Activated T-cell treated with anti-CD3 and anti-CD28 coated beads, Interleukin-2, amount 50 U/mL, for 1 hour (primary cell): Measurements from ENCODE around the gene SYT6.
"Not testable (repeated sequence)": the region's sequence is repeated elsewhere in the genome, so short reads cannot be mapped to it uniquely, and the experiment has no call there.

ENCODE experiments used
- DNase-seq: peaks from one replicate; pipeline ENCODE4 v3.0.0-alpha.2; 2020

SYT6 gene

GRCh38 chr1:114090738-114091505 lies 62.7 kb downstream of the SYT6 start:
- DNase-seq, result no peak

GRCh38 chr1:114089502-114090138 lies 64.0 kb downstream of the SYT6 start:
- no peak for DNase-seq

DNA sequence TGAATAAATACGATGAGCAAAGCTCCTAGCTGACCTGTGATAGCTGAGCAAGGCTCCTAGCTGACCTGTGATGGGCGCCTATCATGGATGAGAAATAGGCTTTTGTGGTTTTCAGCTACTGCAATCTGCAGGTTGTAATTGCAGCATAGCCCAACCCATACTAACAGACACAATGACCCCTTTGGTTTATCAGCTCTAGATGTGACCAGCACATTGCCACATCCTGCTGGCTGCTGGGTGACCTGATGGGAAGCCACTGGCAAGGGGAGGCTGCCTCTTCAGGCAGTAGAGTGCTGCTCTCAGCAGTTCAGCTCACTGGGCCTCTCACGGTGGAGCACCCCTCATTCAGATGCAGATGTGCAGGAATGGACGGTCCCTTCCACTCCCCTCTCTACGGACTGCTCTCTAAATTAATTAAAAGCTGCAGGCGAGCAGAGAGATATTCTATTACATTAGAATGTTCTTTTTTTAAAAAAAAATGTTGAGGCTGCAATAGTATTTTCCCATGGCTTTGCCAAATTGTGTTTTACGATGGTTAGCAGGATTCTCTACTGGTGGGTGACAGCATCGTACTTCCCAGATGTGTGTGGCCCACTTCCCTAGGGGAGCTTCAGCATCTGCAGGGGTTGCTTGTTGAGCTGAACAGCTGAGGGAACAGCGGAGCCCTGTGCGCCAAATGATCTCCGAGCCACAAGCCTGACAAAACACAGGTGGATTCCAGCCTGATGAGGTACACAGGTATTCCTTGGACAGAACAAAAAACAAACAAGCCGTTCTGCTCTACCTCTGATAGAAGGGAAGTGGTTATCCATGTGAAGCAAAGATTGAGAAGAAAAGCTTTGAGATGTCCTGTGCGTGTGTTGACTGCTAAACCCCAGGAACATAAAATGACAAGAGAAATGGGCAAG lies 65.0 kb downstream of the SYT6 start:
- no peak for DNase-seq

DNA sequence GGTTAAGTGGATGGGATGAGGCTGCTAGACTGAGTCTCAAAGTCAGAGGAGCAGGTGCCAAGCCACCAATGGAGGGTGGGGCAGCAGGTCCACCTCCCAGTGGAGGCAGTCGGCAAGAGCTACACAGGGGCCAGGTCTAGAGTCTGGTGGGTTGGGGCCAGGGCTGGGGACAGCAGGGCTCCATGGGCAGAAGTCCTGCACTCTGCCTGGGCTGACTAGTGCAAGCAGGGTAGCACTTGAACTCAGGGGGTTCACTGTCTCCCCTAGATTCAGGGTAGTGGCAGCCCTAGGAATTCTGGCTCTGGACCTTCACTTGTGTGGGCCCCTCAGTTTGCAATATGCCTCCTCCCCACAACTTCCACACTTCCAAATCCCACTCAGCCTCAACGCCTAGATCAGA lies 66.2 kb downstream of the SYT6 start:
- DNase-seq, result no peak

GRCh38 chr1:114086601-114087368 lies 66.9 kb downstream of the SYT6 start:
- DNase-seq, result no peak

GRCh38 chr1:114082867-114083585 lies 70.6 kb downstream of the SYT6 start:
- no peak for DNase-seq

DNA sequence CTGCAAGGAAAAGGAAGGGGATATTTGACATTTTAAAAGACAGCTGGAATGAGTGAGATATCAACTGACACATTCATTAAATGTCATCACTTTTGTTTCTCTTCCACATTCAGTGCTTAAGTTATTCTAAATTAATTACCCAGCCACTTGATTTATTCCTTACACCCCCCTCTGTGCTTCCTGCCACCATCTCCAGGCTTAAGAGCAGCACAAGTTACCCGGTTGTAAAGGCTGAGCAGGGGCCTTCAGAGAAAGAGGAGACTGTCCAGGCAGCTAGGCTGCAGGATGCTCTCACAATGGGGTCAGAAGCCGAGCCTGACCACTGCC lies 71.4 kb downstream of the SYT6 start:
- DNase-seq, result no peak

DNA sequence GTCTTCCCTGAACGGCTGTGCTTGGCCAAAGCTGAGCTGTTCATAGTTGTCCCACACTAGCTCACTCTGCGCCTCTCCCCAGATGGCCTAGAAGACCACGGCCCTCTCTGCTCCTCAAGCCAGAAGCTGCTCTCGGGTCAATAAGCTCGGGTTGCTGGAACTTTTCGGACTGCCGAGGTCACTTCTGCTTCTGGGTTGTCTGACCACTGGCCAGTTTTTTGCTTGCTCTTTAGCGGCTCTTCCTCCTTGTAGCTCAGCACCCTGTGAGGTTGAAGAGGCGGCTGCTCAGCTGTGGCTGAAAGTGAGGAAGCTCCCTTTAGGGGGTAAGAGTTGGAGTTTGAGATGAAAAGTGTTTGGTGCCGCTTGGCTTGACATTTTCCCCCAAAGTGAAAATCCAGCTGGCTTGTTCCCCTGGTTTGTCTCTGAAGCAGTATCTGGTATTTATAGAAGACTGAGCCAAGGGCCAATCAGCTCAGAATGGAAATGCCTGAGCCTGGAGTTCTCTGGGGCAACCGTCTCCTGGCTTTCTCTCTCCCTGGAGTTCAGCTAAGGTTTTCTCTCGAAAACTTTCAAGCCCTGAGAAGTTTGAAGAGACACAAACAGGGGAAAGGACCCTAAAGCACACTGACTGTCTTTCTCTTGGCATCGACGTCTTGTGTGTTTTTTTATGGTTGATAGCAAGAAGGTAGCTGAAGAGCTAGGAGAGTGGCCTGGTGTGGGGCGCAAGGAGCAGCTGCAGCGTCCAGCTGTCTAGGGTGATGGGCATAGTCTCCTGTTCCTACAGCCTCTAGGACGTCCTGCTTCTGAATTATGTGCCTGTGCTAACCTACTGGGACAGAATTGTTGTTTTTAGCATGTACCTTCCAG lies 72.0 kb downstream of the SYT6 start:
- no peak for DNase-seq

DNA sequence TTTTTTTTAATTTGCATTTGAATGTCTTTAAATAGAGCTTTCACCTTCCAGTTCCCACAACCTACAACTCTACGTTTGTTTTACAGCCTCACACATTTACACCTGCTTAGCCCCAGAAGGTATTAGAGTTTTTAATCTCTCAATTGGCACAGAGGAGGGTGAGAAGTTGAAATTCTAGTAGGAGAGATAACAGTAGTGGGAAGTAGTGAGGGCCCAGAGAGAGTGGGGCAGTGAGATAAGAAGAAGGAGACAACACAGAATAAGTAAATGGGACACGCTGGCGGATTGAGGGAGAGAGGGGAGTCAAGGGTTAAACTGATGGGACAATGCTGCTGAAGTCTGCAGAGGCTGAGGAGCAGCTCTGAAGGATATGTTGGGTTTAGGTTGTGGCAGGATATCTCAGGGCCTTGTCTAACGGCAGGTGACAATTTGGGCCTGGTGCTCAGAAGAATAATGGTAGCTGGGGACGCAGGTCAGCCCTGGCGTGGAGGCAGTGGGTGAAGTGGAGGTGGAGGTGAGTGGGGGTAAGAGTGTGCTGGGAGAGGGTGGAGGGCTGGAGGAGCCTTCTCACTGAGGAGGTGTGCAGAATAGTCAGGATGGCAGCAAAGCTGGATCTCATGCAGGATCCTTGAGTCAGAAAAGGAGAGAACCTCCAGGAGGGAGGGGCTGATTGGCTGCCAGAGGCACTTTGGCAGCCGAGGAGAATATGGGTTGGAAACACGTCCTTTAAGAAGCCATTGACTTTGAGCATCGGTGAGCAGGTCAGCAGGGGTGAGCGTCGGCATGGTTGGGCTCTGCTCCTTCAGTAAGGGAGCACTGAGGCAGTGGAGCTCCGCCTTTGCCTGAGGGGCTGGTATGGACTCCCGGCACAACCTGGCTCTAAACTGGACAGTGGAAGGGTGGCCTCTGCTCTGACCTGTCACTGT lies 72.9 kb downstream of the SYT6 start:
- no peak for DNase-seq

- DNase-seq, result no peak
These were observed 74.0 kb downstream of the SYT6 start for GRCh38 chr1:114079596-114080190.

DNA sequence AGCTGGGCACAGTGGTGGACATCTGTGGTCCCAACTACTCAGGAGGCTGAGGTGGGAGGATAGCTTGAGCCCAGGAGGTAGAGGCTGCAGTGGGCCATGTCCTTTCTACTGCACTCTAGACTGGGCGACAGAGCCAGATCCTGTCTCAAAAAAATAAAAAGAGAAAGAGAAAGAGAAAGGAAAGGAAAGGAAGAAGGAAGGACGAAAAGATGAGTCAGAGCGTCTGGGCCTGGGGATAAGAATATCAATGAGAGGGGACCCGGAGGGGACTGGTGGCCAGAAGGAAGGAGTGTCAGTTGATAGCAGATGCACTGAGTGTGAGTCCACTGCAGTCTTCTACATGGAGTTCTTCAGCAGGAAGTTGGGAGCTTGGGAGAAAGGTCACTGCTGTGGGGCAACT lies 75.6 kb downstream of the SYT6 start:
- no peak for DNase-seq

DNA sequence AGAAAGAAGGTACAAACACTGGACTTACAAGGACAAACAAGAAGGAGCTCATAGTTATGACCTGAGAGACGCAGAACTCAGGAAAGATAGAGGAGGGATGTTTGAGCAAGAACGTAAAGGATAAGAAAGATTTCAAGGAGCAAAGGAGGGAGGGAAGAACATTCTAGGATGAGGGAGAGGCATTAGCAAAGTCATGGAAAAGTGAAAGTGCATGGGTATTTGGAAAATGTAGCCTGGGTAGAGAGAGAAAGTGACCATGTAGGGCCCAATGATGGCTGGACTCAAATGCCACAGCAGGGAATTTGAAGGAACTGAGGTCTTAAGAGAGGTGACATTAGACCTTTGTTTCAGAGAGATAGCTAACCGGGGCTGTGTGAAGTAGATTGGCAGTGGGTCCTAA lies 76.5 kb downstream of the SYT6 start:
- no peak for DNase-seq

DNA sequence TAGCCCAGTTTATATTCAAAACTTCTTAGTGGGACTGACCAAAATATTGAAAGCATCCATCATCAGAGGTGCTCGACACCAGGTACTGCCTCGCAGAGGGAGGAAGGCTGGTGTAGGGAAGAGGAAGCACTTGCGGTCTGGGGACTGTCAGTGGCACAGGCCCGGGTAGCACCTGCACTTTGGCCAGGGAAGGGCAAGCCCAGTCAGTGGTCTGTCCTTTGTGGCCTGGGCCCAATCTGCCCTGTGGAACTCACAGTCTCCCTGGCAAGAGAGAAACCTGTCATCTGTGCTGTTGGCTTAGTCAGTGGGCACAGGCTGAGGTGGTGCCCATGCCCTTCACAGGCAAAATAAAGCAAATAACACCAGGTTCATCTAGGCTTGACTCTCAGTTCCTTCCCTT lies 77.4 kb downstream of the SYT6 start:
- no peak for DNase-seq

- DNase-seq, result no peak
These were observed 78.0 kb downstream of the SYT6 start for GRCh38 chr1:114075546-114076242.

- DNase-seq, result no peak
These were observed 78.6 kb downstream of the SYT6 start for GRCh38 chr1:114075105-114075504.

DNA sequence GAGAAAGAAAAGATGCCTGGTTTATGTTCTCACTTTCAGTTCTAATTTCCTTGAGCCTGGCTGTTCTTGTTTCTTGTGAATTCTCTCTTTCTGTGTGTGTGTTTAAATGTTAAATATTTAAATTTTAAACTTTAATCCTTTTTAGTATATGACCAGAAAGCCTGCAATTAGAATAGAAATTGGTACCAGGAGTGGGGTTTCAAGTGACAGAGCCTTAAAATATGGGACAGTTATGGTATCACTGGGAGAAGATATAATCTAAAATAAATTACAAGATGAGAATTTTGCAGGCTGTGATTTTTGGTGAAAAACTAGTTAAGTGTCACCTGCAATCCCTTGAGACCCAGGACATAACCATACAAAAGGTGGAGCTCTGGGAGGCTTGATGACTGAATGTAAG lies 81.4 kb downstream of the SYT6 start:
- DNase-seq, result no peak

DNA sequence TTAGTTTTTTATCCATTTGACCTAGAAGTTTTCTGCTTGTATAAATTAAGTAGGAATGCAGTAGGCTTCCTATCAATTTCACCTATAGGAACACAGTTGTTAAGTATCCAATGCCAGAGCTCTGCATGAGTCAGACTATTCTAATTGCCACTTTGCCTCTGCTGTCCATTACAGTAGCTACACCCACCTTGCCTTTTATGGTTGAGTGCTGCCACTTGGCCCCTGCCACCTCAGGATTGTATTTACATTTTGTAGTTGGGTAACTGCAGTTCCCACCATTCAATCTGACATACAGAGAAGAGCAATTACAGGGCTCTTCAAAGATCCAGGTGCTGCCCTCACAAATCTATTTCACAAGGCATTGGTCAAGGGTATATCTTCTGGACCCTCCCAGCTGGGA lies 83.9 kb downstream of the SYT6 start:
- not testable (repeated sequence) for DNase-seq

DNA sequence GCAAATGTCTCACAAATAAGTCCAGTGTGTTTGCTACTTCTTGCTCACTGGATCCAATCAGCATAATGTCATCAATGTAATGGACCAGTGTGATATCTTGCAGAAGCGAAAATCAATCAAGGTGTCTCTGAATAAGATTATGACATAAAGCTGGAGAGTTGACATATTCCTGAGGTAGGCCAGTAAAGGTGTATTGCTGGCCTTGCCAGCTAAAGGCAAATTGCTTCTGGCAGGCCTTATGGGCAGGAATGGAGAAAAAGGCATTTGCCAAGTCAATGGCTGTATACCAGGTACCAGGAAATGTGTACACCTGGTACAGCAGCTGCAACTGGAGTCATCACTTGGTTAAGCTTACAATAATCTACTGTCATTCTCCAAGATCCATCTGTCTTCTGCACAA lies 85.0 kb downstream of the SYT6 start:
- not testable (repeated sequence) for DNase-seq

DNA sequence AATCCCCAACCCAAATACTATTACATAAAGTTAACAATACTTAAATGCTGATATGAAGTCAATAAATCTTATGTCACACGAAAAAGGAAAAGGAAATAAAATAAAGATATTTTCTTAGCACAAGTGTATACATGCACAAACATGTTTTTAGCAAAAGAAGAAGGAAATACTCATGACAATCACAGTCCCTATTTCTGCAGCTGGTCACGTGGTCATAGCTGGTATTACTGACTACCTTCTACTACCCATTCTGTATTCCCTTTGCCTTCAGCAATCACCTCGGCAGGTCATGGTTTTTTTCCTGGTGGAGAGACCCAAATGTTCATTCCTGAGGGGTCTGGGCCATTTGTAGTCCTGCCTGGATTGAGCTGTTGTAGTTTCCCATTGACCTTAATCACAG lies 88.0 kb downstream of the SYT6 start:
- DNase-seq, result not testable (repeated sequence)
